ENCODE results near the gene CADM1. TPM values are rescaled to one million over a fixed set of nuclear protein-coding genes. Genes with fewer than 3 reads are reported as not detected.

CADM1 gene
- total and polyA plus RNA-seq, 2 experiments from 2014 or later = 16.5 to 18.0 TPM

- DNase-seq (ENCODE audit: low spot score) (no peak), ATAC-seq (no peak)
- no peaks in the 10 kb centered on the region for H3K9me3 Mint-ChIP-seq
- no peak overlapping the region for H3K27ac Mint-ChIP-seq
- Histone ChIP-seq H3K36me3 (ENCODE audit: insufficient read depth) (no peaks in the 10 kb centered on the region), H2AFZ (no peak overlapping the region), H3K27me3 (ENCODE audit: insufficient read depth) (no peaks in the 10 kb centered on the region), H3K4me1 (ENCODE audit: insufficient read depth) (peaks cover 39% of the 10 kb centered on the region), H3K27ac (ENCODE audit: low read depth) (no peak overlapping the region), H4K20me1 (replicated peaks; ENCODE audit: insufficient read depth) (no peaks in the 10 kb centered on the region), H3K4me3 (no peak overlapping the region), H3K4me2 (peak overlapping the region; percentile 41; the same call in 1 of the 2 replicates), H3F3A (replicated peaks; ENCODE audit: low read depth) (no peaks in the 10 kb centered on the region), H3K79me2 (replicated peaks; ENCODE audit: insufficient read depth) (no peaks in the 10 kb centered on the region), H3K9me2 (ENCODE audit: insufficient read depth) (no peaks in the 10 kb centered on the region)
- H3K36me3 Mint-ChIP-seq (ENCODE audit: low read depth) = no peaks in the 10 kb centered on the region
- H3K4me3 Mint-ChIP-seq = no peak overlapping the region
- no peaks in the 10 kb centered on the region for H3K27me3 Mint-ChIP-seq (ENCODE audit: insufficient read depth, low read depth, poor library complexity)
- TF ChIP-seq EZH2phosphoT487 (IDR thresholded peaks at IDR 0.05; ENCODE audit: unreplicated experiment) = no peak
- H3K4me1 Mint-ChIP-seq = peaks cover 31% of the 10 kb centered on the region; the same call in 2 of the 3 replicates
Measured at GRCh38 chr11:115456019-115456418, 48.2 kb downstream of the CADM1 start.

GRCh38 chr11:115455613-115456012 lies 48.6 kb downstream of the CADM1 start:
- Mint-ChIP-seq H3K9me3 (no peaks in the 10 kb centered on the region), H3K36me3 (ENCODE audit: low read depth) (no peaks in the 10 kb centered on the region), H3K27me3 (ENCODE audit: insufficient read depth, low read depth, poor library complexity) (no peaks in the 10 kb centered on the region), H3K27ac (no peak overlapping the region), H3K4me1 (peaks cover 31% of the 10 kb centered on the region; the same call in 2 of the 3 replicates), H3K4me3 (no peak overlapping the region)
- H3K27ac ChIP-seq (ENCODE audit: low read depth) = no peak overlapping the region
- DNase-seq (ENCODE audit: low spot score) (peak; percentile 76), ATAC-seq (peak; percentile 54)
- no peaks in the 10 kb centered on the region for H3F3A ChIP-seq (replicated peaks; ENCODE audit: low read depth)
- no peaks in the 10 kb centered on the region for H4K20me1 ChIP-seq (replicated peaks; ENCODE audit: insufficient read depth)
- peak overlapping the region; percentile 49 for H3K4me2 ChIP-seq
- peaks cover 39% of the 10 kb centered on the region for H3K4me1 ChIP-seq (ENCODE audit: insufficient read depth)
- no peaks in the 10 kb centered on the region for H3K27me3 ChIP-seq (ENCODE audit: insufficient read depth)
- H3K36me3 ChIP-seq (ENCODE audit: insufficient read depth) = no peaks in the 10 kb centered on the region
- no peak for TF ChIP-seq STAT1 (IDR thresholded peaks at IDR 0.05; ENCODE audit: unreplicated experiment)
- no peak for TF ChIP-seq EZH2phosphoT487 (IDR thresholded peaks at IDR 0.05; ENCODE audit: unreplicated experiment)
- TF ChIP-seq JUNB (IDR thresholded peaks at IDR 0.05; ENCODE audit: unreplicated experiment) = no peak
- TF ChIP-seq ZNF114 (CRISPR knock-in tag; IDR thresholded peaks at IDR 0.05) = no peak
- no peak for TF ChIP-seq CREB1 (CRISPR knock-in tag; IDR thresholded peaks at IDR 0.05; ENCODE audit: low read depth)
- TF ChIP-seq ZNF331 (CRISPR knock-in tag; IDR thresholded peaks at IDR 0.05; ENCODE audit: low read depth) = no peak
- H3K79me2 ChIP-seq (replicated peaks; ENCODE audit: insufficient read depth) = no peaks in the 10 kb centered on the region
- no peaks in the 10 kb centered on the region for H3K9me2 ChIP-seq (ENCODE audit: insufficient read depth)
- no peak overlapping the region for H2AFZ ChIP-seq
- H3K4me3 ChIP-seq = no peak overlapping the region

GRCh38 chr11:115454525-115454924 lies 49.7 kb downstream of the CADM1 start:
- DNase-seq (ENCODE audit: low spot score) = no peak
- Histone ChIP-seq H3K4me2 (peak overlapping the region; percentile 49; the same call in 1 of the 2 replicates), H3F3A (replicated peaks; ENCODE audit: low read depth) (no peaks in the 10 kb centered on the region), H3K79me2 (replicated peaks; ENCODE audit: insufficient read depth) (no peaks in the 10 kb centered on the region), H3K4me1 (ENCODE audit: insufficient read depth) (peaks cover 36% of the 10 kb centered on the region), H3K36me3 (ENCODE audit: insufficient read depth) (no peaks in the 10 kb centered on the region), H2AFZ (no peak overlapping the region), H3K4me3 (no peak overlapping the region), H4K20me1 (replicated peaks; ENCODE audit: insufficient read depth) (no peaks in the 10 kb centered on the region), H3K27ac (ENCODE audit: low read depth) (no peak overlapping the region), H3K9me2 (ENCODE audit: insufficient read depth) (no peaks in the 10 kb centered on the region), H3K27me3 (ENCODE audit: insufficient read depth) (no peaks in the 10 kb centered on the region)
- Mint-ChIP-seq H3K36me3 (ENCODE audit: low read depth) (no peaks in the 10 kb centered on the region), H3K4me1 (peaks cover 28% of the 10 kb centered on the region; the same call in 2 of the 3 replicates), H3K4me3 (no peak overlapping the region), H3K27ac (no peak overlapping the region), H3K9me3 (no peaks in the 10 kb centered on the region), H3K27me3 (ENCODE audit: insufficient read depth, low read depth, poor library complexity) (no peaks in the 10 kb centered on the region)
- no peak for ATAC-seq
- TF ChIP-seq ZNF331 (CRISPR knock-in tag; IDR thresholded peaks at IDR 0.05; ENCODE audit: low read depth) (no peak), STAT1 (IDR thresholded peaks at IDR 0.05; ENCODE audit: unreplicated experiment) (no peak), ZNF114 (CRISPR knock-in tag; IDR thresholded peaks at IDR 0.05) (no peak), CREB1 (CRISPR knock-in tag; IDR thresholded peaks at IDR 0.05; ENCODE audit: low read depth) (no peak), EZH2phosphoT487 (IDR thresholded peaks at IDR 0.05; ENCODE audit: unreplicated experiment) (no peak), ZNF462 (CRISPR knock-in tag; IDR thresholded peaks at IDR 0.05) (no peak), JUNB (IDR thresholded peaks at IDR 0.05; ENCODE audit: unreplicated experiment) (no peak)
